ENCODE measurements around the gene PRKG1. TPM values are rescaled to one million over a fixed set of nuclear protein-coding genes. Genes with fewer than 3 reads are reported as not detected.

PRKG1 gene
- total and polyA plus RNA-seq, 2 donors (not counting 1 experiment from before 2014, with no cell fraction given): 45.8 to 71.8 TPM

DNA sequence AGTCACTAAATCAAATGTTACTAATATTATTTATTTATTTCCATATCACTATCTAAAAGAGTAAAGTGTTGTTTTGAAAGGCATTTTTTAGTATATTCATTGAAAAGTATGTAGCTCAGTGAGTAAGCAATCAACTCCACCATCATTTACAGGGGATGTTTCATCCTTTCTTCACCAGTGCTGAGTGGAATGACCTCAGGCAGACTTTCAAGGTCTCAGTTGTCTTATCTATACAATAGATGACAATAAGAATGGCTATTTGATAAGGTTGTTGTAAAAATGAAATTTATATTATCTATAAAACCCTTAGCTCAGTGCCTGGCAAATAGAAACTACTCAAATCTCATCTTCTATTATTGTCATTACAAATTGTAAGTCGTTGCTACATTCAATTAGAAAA is 829.4 kb downstream of the PRKG1 start:
- H3K4me3 ChIP-seq (replicated peaks in 1 of 4; ENCODE audit: control extremely low read depth in 1 of 4, insufficient read depth in 1 of 4, low read depth in 3 of 4, low read length in 4 of 4): no peak overlapping the region
- H3K36me3 ChIP-seq (ENCODE audit: control insufficient read depth, insufficient read depth, low read length): no peaks in the 10 kb centered on the region

DNA sequence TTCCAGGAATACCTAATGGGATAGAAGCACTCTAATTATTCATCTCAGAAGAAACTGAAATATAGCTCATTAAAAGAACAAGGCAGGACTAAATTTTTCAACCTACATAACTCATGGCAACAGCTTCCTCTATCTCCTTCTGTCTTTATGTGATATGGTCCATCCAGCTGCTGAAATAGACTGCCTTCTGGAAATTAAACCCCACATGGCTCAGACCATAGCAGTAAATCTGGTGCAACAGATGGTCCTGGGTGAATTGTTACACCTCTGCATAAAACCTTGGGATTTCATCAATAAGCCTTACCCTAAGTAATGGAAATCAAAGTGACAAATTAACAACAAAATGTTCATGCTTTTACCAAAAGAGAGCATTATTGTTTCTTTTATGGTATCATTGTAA is 830.7 kb downstream of the PRKG1 start:
- no peak overlapping the region for H3K4me2 ChIP-seq (ENCODE audit: extremely low read depth, insufficient read depth, low read length)

More for the DNA sequence above, 829.4 kb downstream of the PRKG1 start:
- Histone ChIP-seq H3K27ac (ENCODE audit: insufficient read depth, low read length) (no peak overlapping the region), H3K4me2 (ENCODE audit: extremely low read depth, insufficient read depth, low read length) (no peak overlapping the region), H3K9ac (ENCODE audit: insufficient read depth, low read length) (no peak overlapping the region), H3K79me2 (ENCODE audit: control insufficient read depth, insufficient read depth, low read length) (no peaks in the 10 kb centered on the region), H3K4me1 (ENCODE audit: control insufficient read depth, extremely low read depth, insufficient read depth, low read length) (no peaks in the 10 kb centered on the region), H4K20me1 (ENCODE audit: control insufficient read depth, extremely low read depth, insufficient read depth, low read length) (no peaks in the 10 kb centered on the region), H3K9me3 (ENCODE audit: control insufficient read depth, insufficient read depth, low read depth, low read length) (no peaks in the 10 kb centered on the region), H3K27me3 (ENCODE audit: control insufficient read depth, insufficient read depth, low read length) (no peaks in the 10 kb centered on the region), H2AFZ (ENCODE audit: low read length) (no peak overlapping the region)
- DNase-seq (ENCODE audit: low read depth in 2 of 2): no peak
- TF ChIP-seq, protein P1, sequence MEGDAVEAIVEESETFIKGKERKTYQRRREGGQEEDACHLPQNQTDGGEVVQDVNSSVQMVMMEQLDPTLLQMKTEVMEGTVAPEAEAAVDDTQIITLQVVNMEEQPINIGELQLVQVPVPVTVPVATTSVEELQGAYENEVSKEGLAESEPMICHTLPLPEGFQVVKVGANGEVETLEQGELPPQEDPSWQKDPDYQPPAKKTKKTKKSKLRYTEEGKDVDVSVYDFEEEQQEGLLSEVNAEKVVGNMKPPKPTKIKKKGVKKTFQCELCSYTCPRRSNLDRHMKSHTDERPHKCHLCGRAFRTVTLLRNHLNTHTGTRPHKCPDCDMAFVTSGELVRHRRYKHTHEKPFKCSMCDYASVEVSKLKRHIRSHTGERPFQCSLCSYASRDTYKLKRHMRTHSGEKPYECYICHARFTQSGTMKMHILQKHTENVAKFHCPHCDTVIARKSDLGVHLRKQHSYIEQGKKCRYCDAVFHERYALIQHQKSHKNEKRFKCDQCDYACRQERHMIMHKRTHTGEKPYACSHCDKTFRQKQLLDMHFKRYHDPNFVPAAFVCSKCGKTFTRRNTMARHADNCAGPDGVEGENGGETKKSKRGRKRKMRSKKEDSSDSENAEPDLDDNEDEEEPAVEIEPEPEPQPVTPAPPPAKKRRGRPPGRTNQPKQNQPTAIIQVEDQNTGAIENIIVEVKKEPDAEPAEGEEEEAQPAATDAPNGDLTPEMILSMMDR (conservative IDR thresholded peaks at IDR 0.05 in 1 of 2, IDR thresholded peaks at IDR 0.05 in 1 of 2; ENCODE audit: low read depth in 1 of 2, low read length in 2 of 2): no peak
- no peak for TF ChIP-seq EZH2 (IDR thresholded peaks at IDR 0.05; ENCODE audit: low read length, missing control alignments)

DNA sequence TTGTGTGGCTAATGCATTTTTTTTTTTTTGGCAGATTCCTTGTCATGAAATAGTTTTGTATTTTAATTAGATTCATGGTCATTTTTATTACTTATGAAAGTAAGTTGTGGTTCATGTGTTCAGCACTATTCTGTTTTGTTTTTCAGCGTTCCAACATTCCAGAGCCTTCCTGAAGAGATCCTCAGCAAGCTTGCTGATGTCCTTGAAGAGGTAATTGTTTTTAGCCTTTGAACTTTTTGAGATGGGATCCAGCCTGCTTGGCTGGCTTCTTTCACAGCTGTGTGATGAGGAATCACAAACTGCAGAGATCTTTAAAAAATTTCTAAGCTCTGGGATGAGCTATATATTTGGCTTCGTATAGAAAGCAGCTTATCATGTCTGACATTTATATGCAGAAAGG is 833.1 kb downstream of the PRKG1 start:
- Histone ChIP-seq H3K27ac (ENCODE audit: insufficient read depth, low read length) (no peak overlapping the region), H3K4me3 (replicated peaks in 1 of 4; ENCODE audit: control extremely low read depth in 1 of 4, insufficient read depth in 1 of 4, low read depth in 3 of 4, low read length in 4 of 4) (no peak overlapping the region), H3K27me3 (ENCODE audit: control insufficient read depth, insufficient read depth, low read length) (no peaks in the 10 kb centered on the region), H4K20me1 (ENCODE audit: control insufficient read depth, extremely low read depth, insufficient read depth, low read length) (no peaks in the 10 kb centered on the region), H3K36me3 (ENCODE audit: control insufficient read depth, insufficient read depth, low read length) (no peaks in the 10 kb centered on the region), H3K4me1 (ENCODE audit: control insufficient read depth, extremely low read depth, insufficient read depth, low read length) (no peaks in the 10 kb centered on the region), H3K4me2 (ENCODE audit: extremely low read depth, insufficient read depth, low read length) (no peak overlapping the region), H3K79me2 (ENCODE audit: control insufficient read depth, insufficient read depth, low read length) (no peaks in the 10 kb centered on the region), H3K9me3 (ENCODE audit: control insufficient read depth, insufficient read depth, low read depth, low read length) (no peaks in the 10 kb centered on the region), H3K9ac (ENCODE audit: insufficient read depth, low read length) (no peak overlapping the region), H2AFZ (ENCODE audit: low read length) (no peak overlapping the region)
- DNase-seq (ENCODE audit: low read depth in 2 of 2): peak in 1 of 2 donors; percentile 16
- no peak for TF ChIP-seq EZH2 (IDR thresholded peaks at IDR 0.05; ENCODE audit: low read length, missing control alignments)
- TF ChIP-seq, protein P1 (conservative IDR thresholded peaks at IDR 0.05 in 1 of 2, IDR thresholded peaks at IDR 0.05 in 1 of 2; ENCODE audit: low read depth in 1 of 2, low read length in 2 of 2): no peak

More for the DNA sequence above, 830.7 kb downstream of the PRKG1 start:
- no peak for TF ChIP-seq EZH2 (IDR thresholded peaks at IDR 0.05; ENCODE audit: low read length, missing control alignments)
- TF ChIP-seq, protein P1 (conservative IDR thresholded peaks at IDR 0.05 in 1 of 2, IDR thresholded peaks at IDR 0.05 in 1 of 2; ENCODE audit: low read depth in 1 of 2, low read length in 2 of 2): no peak
- H3K36me3 ChIP-seq (ENCODE audit: control insufficient read depth, insufficient read depth, low read length): no peaks in the 10 kb centered on the region
- H3K4me3 ChIP-seq (replicated peaks in 1 of 4; ENCODE audit: control extremely low read depth in 1 of 4, insufficient read depth in 1 of 4, low read depth in 3 of 4, low read length in 4 of 4): no peak overlapping the region
- DNase-seq (ENCODE audit: low read depth in 2 of 2): no peak
- no peak overlapping the region for H2AFZ ChIP-seq (ENCODE audit: low read length)
- H3K9ac ChIP-seq (ENCODE audit: insufficient read depth, low read length): no peak overlapping the region
- no peaks in the 10 kb centered on the region for H3K27me3 ChIP-seq (ENCODE audit: control insufficient read depth, insufficient read depth, low read length)
- no peaks in the 10 kb centered on the region for H3K4me1 ChIP-seq (ENCODE audit: control insufficient read depth, extremely low read depth, insufficient read depth, low read length)
- H3K27ac ChIP-seq (ENCODE audit: insufficient read depth, low read length): no peak overlapping the region
- H4K20me1 ChIP-seq (ENCODE audit: control insufficient read depth, extremely low read depth, insufficient read depth, low read length): no peaks in the 10 kb centered on the region
- no peaks in the 10 kb centered on the region for H3K9me3 ChIP-seq (ENCODE audit: control insufficient read depth, insufficient read depth, low read depth, low read length)
- H3K79me2 ChIP-seq (ENCODE audit: control insufficient read depth, insufficient read depth, low read length): no peaks in the 10 kb centered on the region
